ENCODE data around the gene TCEAL6. TPM values are rescaled to one million over a fixed set of nuclear protein-coding genes. Genes with fewer than 3 reads are reported as not detected.
"Not testable (repeated sequence)": the region's sequence is repeated elsewhere in the genome, so short reads cannot be mapped to it uniquely, and the experiment has no call there.

Gene TCEAL6
- total RNA-seq (2014; rRNA removed; shearing (Covaris generic)), result not detected in 2 replicates

- H3K27me3 ChIP-seq (ENCODE audit: control insufficient read depth, insufficient read depth, low read length); H3K4me3 ChIP-seq (ENCODE audit: insufficient read depth, low read depth, low read length); DNase-seq; H3K36me3 ChIP-seq (replicated peaks; ENCODE audit: control insufficient read depth, insufficient read depth, low read length): not testable (repeated sequence)
Observed at GRCh38 chrX:102142274-102142673, at the start of gene TCEAL6. TSS of gene TCEAL6 (minus strand) at chrX:102142481.

- H3K36me3 ChIP-seq (replicated peaks; ENCODE audit: control insufficient read depth, insufficient read depth, low read length), result no peaks in the 10 kb centered on the region
- no peak for DNase-seq
- no peaks in the 10 kb centered on the region for H3K27me3 ChIP-seq (ENCODE audit: control insufficient read depth, insufficient read depth, low read length)
- no peak overlapping the region for H3K4me3 ChIP-seq (ENCODE audit: insufficient read depth, low read depth, low read length)
Observed at GRCh38 chrX:102185967-102186720, 43.9 kb upstream of the TCEAL6 start.

GRCh38 chrX:102155806-102156179 is 13.5 kb upstream of the TCEAL6 start, which contains the start of gene BEX5:
TSS of gene BEX5 (minus strand) at chrX:102155977. CDS start at chrX:102154265, 1,712 bp downstream.
- H3K36me3 ChIP-seq (replicated peaks; ENCODE audit: control insufficient read depth, insufficient read depth, low read length), result no peaks in the 10 kb centered on the region
- no peaks in the 10 kb centered on the region for H3K27me3 ChIP-seq (ENCODE audit: control insufficient read depth, insufficient read depth, low read length)
- peak; percentile 42 for DNase-seq
- peak within 1 kb of the TSS; percentile 41 for H3K4me3 ChIP-seq (ENCODE audit: insufficient read depth, low read depth, low read length)

- no peak for DNase-seq
- H3K27me3 ChIP-seq (ENCODE audit: control insufficient read depth, insufficient read depth, low read length), result no peaks in the 10 kb centered on the region
- H3K36me3 ChIP-seq (replicated peaks; ENCODE audit: control insufficient read depth, insufficient read depth, low read length), result no peaks in the 10 kb centered on the region
- H3K4me3 ChIP-seq (ENCODE audit: insufficient read depth, low read depth, low read length), result peak overlapping the region; percentile 41
Observed at GRCh38 chrX:102154900-102155805, 12.9 kb upstream of the TCEAL6 start.

GRCh38 chrX:102154218-102154860 is 12.1 kb upstream of the TCEAL6 start:
- Histone ChIP-seq H3K27me3 (ENCODE audit: control insufficient read depth, insufficient read depth, low read length) (no peaks in the 10 kb centered on the region), H3K36me3 (replicated peaks; ENCODE audit: control insufficient read depth, insufficient read depth, low read length) (no peaks in the 10 kb centered on the region), H3K4me3 (ENCODE audit: insufficient read depth, low read depth, low read length) (no peak overlapping the region)
- peak; percentile 21 for DNase-seq

- DNase-seq; H3K36me3 ChIP-seq (replicated peaks; ENCODE audit: control insufficient read depth, insufficient read depth, low read length); H3K27me3 ChIP-seq (ENCODE audit: control insufficient read depth, insufficient read depth, low read length); H3K4me3 ChIP-seq (ENCODE audit: insufficient read depth, low read depth, low read length): not testable (repeated sequence)
Observed at GRCh38 chrX:102141631-102142030, 650 bp downstream of the TCEAL6 start.

GRCh38 chrX:102140876-102141275 is 1.4 kb downstream of the TCEAL6 start:
- not testable (repeated sequence) for H3K27me3 ChIP-seq (ENCODE audit: control insufficient read depth, insufficient read depth, low read length); DNase-seq; H3K4me3 ChIP-seq (ENCODE audit: insufficient read depth, low read depth, low read length)

GRCh38 chrX:102138064-102138463 is 4.2 kb downstream of the TCEAL6 start:
- no peak overlapping the region for H3K4me3 ChIP-seq (ENCODE audit: insufficient read depth, low read depth, low read length)
- H3K36me3 ChIP-seq (replicated peaks; ENCODE audit: control insufficient read depth, insufficient read depth, low read length), result no peaks in the 10 kb centered on the region
- DNase-seq, result no peak
- H3K27me3 ChIP-seq (ENCODE audit: control insufficient read depth, insufficient read depth, low read length), result no peaks in the 10 kb centered on the region; the same call in 1 of the 2 replicates

More at GRCh38 chrX:102140876-102141275, 1.4 kb downstream of the TCEAL6 start:
- H3K36me3 ChIP-seq (replicated peaks; ENCODE audit: control insufficient read depth, insufficient read depth, low read length), result not testable (repeated sequence)

- Histone ChIP-seq H3K4me3 (ENCODE audit: insufficient read depth, low read depth, low read length) (no peak overlapping the region), H3K36me3 (replicated peaks; ENCODE audit: control insufficient read depth, insufficient read depth, low read length) (no peaks in the 10 kb centered on the region), H3K27me3 (ENCODE audit: control insufficient read depth, insufficient read depth, low read length) (peaks cover 5% of the 10 kb centered on the region; the same call in 1 of the 2 replicates)
- DNase-seq, result no peak
Observed at GRCh38 chrX:102129473-102129872, 12.8 kb downstream of the TCEAL6 start.

GRCh38 chrX:102126863-102127262 is 15.4 kb downstream of the TCEAL6 start:
- H3K36me3 ChIP-seq (replicated peaks; ENCODE audit: control insufficient read depth, insufficient read depth, low read length), result no peaks in the 10 kb centered on the region
- H3K4me3 ChIP-seq (ENCODE audit: insufficient read depth, low read depth, low read length), result no peak overlapping the region
- no peak for DNase-seq

GRCh38 chrX:102126080-102126818 is 16.0 kb downstream of the TCEAL6 start:
- H3K27me3 ChIP-seq (ENCODE audit: control insufficient read depth, insufficient read depth, low read length); DNase-seq; H3K36me3 ChIP-seq (replicated peaks; ENCODE audit: control insufficient read depth, insufficient read depth, low read length): not testable (repeated sequence)
- peak overlapping the region; percentile 19; the same call in 1 of the 2 replicates for H3K4me3 ChIP-seq (ENCODE audit: insufficient read depth, low read depth, low read length)

More at GRCh38 chrX:102126863-102127262, 15.4 kb downstream of the TCEAL6 start:
- H3K27me3 ChIP-seq (ENCODE audit: control insufficient read depth, insufficient read depth, low read length), result peaks cover 5% of the 10 kb centered on the region; the same call in 1 of the 2 replicates

- H3K27me3 ChIP-seq (ENCODE audit: control insufficient read depth, insufficient read depth, low read length); H3K36me3 ChIP-seq (replicated peaks; ENCODE audit: control insufficient read depth, insufficient read depth, low read length): not testable (repeated sequence)
- H3K4me3 ChIP-seq (ENCODE audit: insufficient read depth, low read depth, low read length), result peak within 1 kb of the TSS; percentile 28; the same call in 1 of the 2 replicates
- DNase-seq, result peak; percentile 68
Observed at GRCh38 chrX:102125436-102125835, 16.8 kb downstream of the TCEAL6 start, which contains the start of gene TCEAL2. TSS of gene TCEAL2 (plus strand) at chrX:102125679. CDS start at chrX:102126831, 1,152 bp downstream.

- not testable (repeated sequence) for H3K27me3 ChIP-seq (ENCODE audit: control insufficient read depth, insufficient read depth, low read length); H3K36me3 ChIP-seq (replicated peaks; ENCODE audit: control insufficient read depth, insufficient read depth, low read length); DNase-seq
- H3K4me3 ChIP-seq (ENCODE audit: insufficient read depth, low read depth, low read length), result peak overlapping the region; percentile 28; the same call in 1 of the 2 replicates
Observed at GRCh38 chrX:102125014-102125413, 17.3 kb downstream of the TCEAL6 start.

Measured in H7 (cell line).